Neural progenitor cell (in vitro differentiated cells): ENCODE results near the gene PI4KB. TPM values are rescaled to one million over a fixed set of nuclear protein-coding genes. Genes with fewer than 3 reads are reported as not detected.

Experiments used
- DNase-seq: peaks from one replicate; pipeline ENCODE4 v3.0.0-alpha.2; 2016; ENCODE audit warnings: low spot score
- H2AFZ ChIP-seq: fragments of 200-600 bp; sonication (generic); replicated peaks from 2 replicates; pipeline ENCODE4 v1.6.1; 2016; ENCODE audit warnings: antibody characterized with exemption
- H3F3A ChIP-seq: fragments of 200-600 bp; sonication (generic); 2 replicates; pipeline ENCODE4 v1.6.1; 2016; ENCODE audit warnings: antibody characterized with exemption, low read depth
- H3K27ac ChIP-seq: fragments of 200-600 bp; sonication (generic); 2 replicates; pipeline ENCODE4 v1.5.1; 2016; ENCODE audit warnings: mild to moderate bottlenecking
- H3K27me3 ChIP-seq: fragments of 200-600 bp; sonication (generic); 2 replicates; pipeline ENCODE4 v1.6.1; 2016; ENCODE audit warnings: mild to moderate bottlenecking, moderate library complexity
- H3K36me3 ChIP-seq: fragments of 200-600 bp; sonication (generic); 2 replicates; pipeline ENCODE4 v1.5.1; 2016
- H3K4me1 ChIP-seq: fragments of 200-600 bp; sonication (generic); 2 replicates; pipeline ENCODE4 v1.6.1; 2016; ENCODE audit warnings: mixed run types
- H3K4me2 ChIP-seq: fragments of 200-600 bp; sonication (generic); 2 replicates; pipeline ENCODE4 v1.6.1; 2016
- H3K4me3 ChIP-seq: fragments of 200-600 bp; sonication (generic); 2 replicates; pipeline ENCODE4 v1.5.1; 2016
- H3K79me2 ChIP-seq: fragments of 200-600 bp; sonication (generic); 2 replicates; pipeline ENCODE4 v1.6.1; 2016; ENCODE audit warnings: low read depth
- H3K9ac ChIP-seq: fragments of 200-600 bp; sonication (generic); 2 replicates; pipeline ENCODE4 v1.6.1; 2016
- H3K9me3 ChIP-seq: fragments of 200-600 bp; sonication (generic); 2 replicates; pipeline ENCODE4 v1.5.1; 2016; ENCODE audit warnings: low read depth
- H4K20me1 ChIP-seq: fragments of 200-600 bp; sonication (generic); 2 replicates; pipeline ENCODE4 v1.6.1; 2016; ENCODE audit warnings: low read depth
- H3K27ac Mint-ChIP-seq: 3 replicates; pipeline ENCODE4 v1.8.0; 2021; ENCODE audit warnings: mixed read lengths
- H3K27me3 Mint-ChIP-seq: 2 replicates; pipeline ENCODE4 v1.8.0; 2022; ENCODE audit warnings: low read depth, mild to moderate bottlenecking, inconsistent platforms, moderate library complexity, mixed read lengths; ENCODE audit not compliant: insufficient read depth
- H3K36me3 Mint-ChIP-seq: 3 replicates; pipeline ENCODE4 v1.8.0; 2021; ENCODE audit warnings: mixed read lengths
- H3K4me1 Mint-ChIP-seq: 3 replicates; pipeline ENCODE4 v1.8.0; 2021; ENCODE audit warnings: mixed read lengths
- H3K4me3 Mint-ChIP-seq: 3 replicates; pipeline ENCODE4 v1.8.0; 2021; ENCODE audit warnings: mild to moderate bottlenecking, moderate library complexity, mixed read lengths
- H3K9me3 Mint-ChIP-seq: 3 replicates; pipeline ENCODE4 v1.8.0; 2020; ENCODE audit warnings: mixed read lengths
- EZH2 ChIP-seq: fragments of 200-600 bp; sonication (generic); IDR thresholded peaks from 2 replicates; pipeline ENCODE4 v1.6.1; 2017; ENCODE audit warnings: antibody characterized with exemption, mild to moderate bottlenecking, moderate library complexity
- EZH2phosphoT487 ChIP-seq: fragments of 200-600 bp; sonication (generic); IDR thresholded peaks from 2 replicates; pipeline ENCODE4 v1.6.1; 2017; ENCODE audit warnings: antibody characterized with exemption
- total RNA-seq: library from RNA; depleted of rRNA; stranded (reverse); fragments of >200 nt; gene quantifications from 2 replicates; pipeline ENCODE4 v1.2.3, GENCODE V29; 2015; ENCODE audit warnings: low replicate concordance
- TF ChIP-seq, protein P1 (sequence below): fragments of 200-600 bp; sonication (generic); IDR thresholded peaks from 2 replicates; pipeline ENCODE4 v1.5.1; 2017; ENCODE audit warnings: antibody characterized with exemption, mild to moderate bottlenecking

Gene PI4KB
- total RNA-seq, 1 donor from 2014 or later: 19.0 TPM

DNA sequence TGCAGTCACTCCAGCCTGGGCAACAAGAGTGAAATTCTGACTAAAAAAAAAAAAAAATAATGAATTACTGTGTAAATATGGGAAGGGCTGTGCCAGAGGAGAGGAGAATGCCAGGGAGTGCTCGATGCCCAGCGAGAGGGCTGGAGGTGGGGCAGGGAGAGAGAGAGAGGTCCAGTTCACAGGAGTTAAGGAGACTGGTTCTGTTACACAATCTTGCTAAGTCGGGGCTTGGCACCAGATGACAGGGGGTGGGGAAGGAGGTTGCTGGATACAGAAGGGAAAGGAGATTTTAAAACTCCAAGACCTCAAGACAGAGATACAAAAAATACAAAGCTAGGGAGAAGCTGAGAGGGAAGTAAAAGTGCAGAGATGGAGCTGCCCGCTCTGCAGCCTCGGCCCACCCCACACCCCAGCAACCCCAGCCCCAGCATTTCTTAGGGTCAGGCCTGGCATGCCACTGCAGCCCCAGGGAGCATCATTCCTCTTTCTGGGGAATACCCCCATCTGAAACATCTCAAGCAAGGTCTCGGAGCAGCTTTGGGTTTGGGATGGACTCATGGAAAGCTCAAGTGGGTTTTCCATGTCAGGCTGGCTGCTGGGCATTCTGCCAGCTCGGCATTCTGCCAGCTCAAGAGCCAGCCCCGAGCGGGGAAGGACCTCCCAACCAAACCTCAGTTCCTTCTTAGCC, 44.3 kb upstream of the PI4KB start:
- Mint-ChIP-seq H3K36me3 (peaks cover 2% of the 10 kb centered on the region), H3K4me1 (peaks cover 43% of the 10 kb centered on the region), H3K9me3 (no peaks in the 10 kb centered on the region), H3K27me3 (peaks cover 2% of the 10 kb centered on the region), H3K27ac (peak overlapping the region; percentile 33), H3K4me3 (peak overlapping the region; percentile 82)
- Histone ChIP-seq H3K4me1 (peaks cover 26% of the 10 kb centered on the region), H3K36me3 (no peaks in the 10 kb centered on the region), H3K27ac (no peak overlapping the region), H3K9ac (no peak overlapping the region), H3K79me2 (no peaks in the 10 kb centered on the region), H4K20me1 (no peaks in the 10 kb centered on the region), H3K4me3 (peak overlapping the region; percentile 46), H3F3A (no peaks in the 10 kb centered on the region), H2AFZ (no peak overlapping the region), H3K27me3 (no peaks in the 10 kb centered on the region), H3K9me3 (no peaks in the 10 kb centered on the region), H3K4me2 (peak overlapping the region; percentile 76)
- no peak for TF ChIP-seq EZH2
- no peak for TF ChIP-seq EZH2phosphoT487
- TF ChIP-seq, protein P1, sequence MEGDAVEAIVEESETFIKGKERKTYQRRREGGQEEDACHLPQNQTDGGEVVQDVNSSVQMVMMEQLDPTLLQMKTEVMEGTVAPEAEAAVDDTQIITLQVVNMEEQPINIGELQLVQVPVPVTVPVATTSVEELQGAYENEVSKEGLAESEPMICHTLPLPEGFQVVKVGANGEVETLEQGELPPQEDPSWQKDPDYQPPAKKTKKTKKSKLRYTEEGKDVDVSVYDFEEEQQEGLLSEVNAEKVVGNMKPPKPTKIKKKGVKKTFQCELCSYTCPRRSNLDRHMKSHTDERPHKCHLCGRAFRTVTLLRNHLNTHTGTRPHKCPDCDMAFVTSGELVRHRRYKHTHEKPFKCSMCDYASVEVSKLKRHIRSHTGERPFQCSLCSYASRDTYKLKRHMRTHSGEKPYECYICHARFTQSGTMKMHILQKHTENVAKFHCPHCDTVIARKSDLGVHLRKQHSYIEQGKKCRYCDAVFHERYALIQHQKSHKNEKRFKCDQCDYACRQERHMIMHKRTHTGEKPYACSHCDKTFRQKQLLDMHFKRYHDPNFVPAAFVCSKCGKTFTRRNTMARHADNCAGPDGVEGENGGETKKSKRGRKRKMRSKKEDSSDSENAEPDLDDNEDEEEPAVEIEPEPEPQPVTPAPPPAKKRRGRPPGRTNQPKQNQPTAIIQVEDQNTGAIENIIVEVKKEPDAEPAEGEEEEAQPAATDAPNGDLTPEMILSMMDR: no peak
- no peak for DNase-seq

DNA sequence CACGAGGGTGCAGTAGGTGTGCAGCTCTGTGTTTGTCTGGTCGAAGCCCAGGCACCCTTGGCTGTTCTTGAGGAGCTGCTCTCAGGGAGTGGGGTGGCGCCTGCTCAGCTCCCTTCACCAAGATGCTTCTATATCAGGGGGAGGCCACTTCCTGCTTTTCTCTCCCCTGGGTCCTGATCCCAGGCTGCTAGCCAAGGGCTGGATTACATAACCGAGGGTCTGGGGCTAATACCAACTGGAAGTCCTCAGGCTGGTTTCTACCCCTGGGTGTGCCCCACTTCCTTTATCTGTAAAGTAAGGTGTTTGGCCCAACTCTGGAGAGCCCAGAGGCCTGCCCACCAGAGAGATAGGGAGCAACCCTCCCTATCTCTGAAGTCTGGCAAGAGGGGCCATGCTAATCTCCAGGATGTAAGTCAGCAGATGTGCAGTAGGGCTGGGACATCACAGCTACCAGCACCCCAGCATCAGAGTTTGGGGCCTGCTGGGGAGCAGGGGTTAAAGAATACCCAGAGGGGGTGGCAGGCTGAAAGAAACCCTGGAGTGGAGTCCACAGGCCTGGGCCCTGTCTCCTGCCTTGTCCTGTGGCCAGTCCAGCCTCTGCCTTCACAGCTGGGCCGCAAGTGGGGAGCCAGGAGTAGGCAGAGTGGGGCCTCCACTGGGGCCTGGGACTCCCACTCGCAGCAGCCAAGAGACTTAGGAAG, 43.1 kb upstream of the PI4KB start:
- Mint-ChIP-seq H3K9me3 (no peaks in the 10 kb centered on the region), H3K27me3 (peaks cover 2% of the 10 kb centered on the region), H3K36me3 (peaks cover 10% of the 10 kb centered on the region), H3K4me1 (peaks cover 42% of the 10 kb centered on the region), H3K27ac (peak overlapping the region; percentile 63), H3K4me3 (no peak overlapping the region)
- Histone ChIP-seq H4K20me1 (no peaks in the 10 kb centered on the region), H3K4me2 (peak overlapping the region; percentile 16), H3K9me3 (no peaks in the 10 kb centered on the region), H3K27ac (no peak overlapping the region), H3K4me3 (no peak overlapping the region), H2AFZ (no peak overlapping the region), H3K36me3 (no peaks in the 10 kb centered on the region), H3K27me3 (no peaks in the 10 kb centered on the region), H3K79me2 (no peaks in the 10 kb centered on the region), H3K9ac (no peak overlapping the region), H3F3A (no peaks in the 10 kb centered on the region), H3K4me1 (peaks cover 26% of the 10 kb centered on the region)
- no peak for DNase-seq
- TF ChIP-seq, protein P1: no peak
- TF ChIP-seq EZH2phosphoT487 (no peak), EZH2 (no peak)

DNA sequence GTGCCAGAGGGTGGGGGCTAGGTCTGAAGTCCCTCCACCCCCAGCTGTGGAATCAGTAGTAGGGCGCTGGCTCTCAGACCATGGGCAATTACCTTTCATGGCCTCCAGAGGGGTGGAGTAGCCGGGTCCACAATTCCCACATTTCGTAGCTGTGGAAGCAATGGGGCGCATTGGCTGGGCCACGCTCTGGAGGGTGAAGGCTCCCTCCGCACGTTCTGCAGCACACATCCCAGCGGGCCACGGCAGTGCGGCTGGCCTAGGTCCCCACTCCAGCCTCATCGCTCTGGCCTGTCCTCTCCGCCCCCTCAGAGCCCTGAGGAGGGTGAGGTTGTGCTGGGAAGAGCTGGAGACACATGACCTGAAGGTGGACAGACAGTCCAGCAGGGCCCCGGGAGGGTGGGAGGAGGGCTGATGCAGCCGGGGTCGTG, 42.4 kb upstream of the PI4KB start:
- Histone ChIP-seq H4K20me1 (no peaks in the 10 kb centered on the region), H3K4me3 (no peak overlapping the region), H3K4me1 (peaks cover 26% of the 10 kb centered on the region), H2AFZ (no peak overlapping the region), H3K36me3 (no peaks in the 10 kb centered on the region), H3K4me2 (no peak overlapping the region), H3K27ac (no peak overlapping the region), H3F3A (no peaks in the 10 kb centered on the region), H3K9me3 (no peaks in the 10 kb centered on the region), H3K27me3 (no peaks in the 10 kb centered on the region), H3K9ac (no peak overlapping the region), H3K79me2 (no peaks in the 10 kb centered on the region)
- no peak for DNase-seq
- H3K27me3 Mint-ChIP-seq: peaks cover 2% of the 10 kb centered on the region
- H3K36me3 Mint-ChIP-seq: peaks cover 12% of the 10 kb centered on the region
- no peak overlapping the region for H3K27ac Mint-ChIP-seq
- no peak overlapping the region for H3K4me3 Mint-ChIP-seq
- TF ChIP-seq EZH2 (no peak), EZH2phosphoT487 (no peak)
- TF ChIP-seq, protein P1: no peak
- no peaks in the 10 kb centered on the region for H3K9me3 Mint-ChIP-seq
- H3K4me1 Mint-ChIP-seq: peaks cover 36% of the 10 kb centered on the region
